HL-60 (cell line): ENCODE measurements around the gene HS1BP3.

Experiments used
- CTCF ChIP-seq: IDR thresholded peaks from one replicate; pipeline ENCODE4 v1.5.1; 2011; ENCODE audit warnings: low read length, control low read depth, inconsistent platforms; ENCODE audit not compliant: insufficient read depth
- POLR2AphosphoS5 ChIP-seq: IDR thresholded peaks from 2 replicates; pipeline ENCODE4 v1.6.1; 2012; ENCODE audit warnings: low read depth

GRCh38 chr2:20637147-20637546, 13.8 kb downstream of the HS1BP3 start:
- TF ChIP-seq POLR2AphosphoS5 = no peak
- no peak for TF ChIP-seq CTCF
